Liver (tissue), 3 donors: ENCODE data around the gene IGF2BP1.

ENCODE experiments used
- GABPA ChIP-seq, 2 donors: IDR thresholded peaks in 1 of 2; conservative IDR thresholded peaks in 1 of 2; 2 replicates each; pipeline ENCODE4 v1.6.1; 2016; ENCODE audit warnings: antibody characterized with exemption in 2 of 2, mild to moderate bottlenecking in 1 of 2, moderate library complexity in 1 of 2
- TF ChIP-seq, protein P1 (sequence below): fragments of 150-350 bp; IDR thresholded peaks from 2 replicates; pipeline ENCODE4 v1.5.1; 2017; ENCODE audit warnings: improper control_type of control experiment, low read depth, low read length; ENCODE audit not compliant: missing input control
- donor health status: healthy.
- donor health status: healthy.

DNA sequence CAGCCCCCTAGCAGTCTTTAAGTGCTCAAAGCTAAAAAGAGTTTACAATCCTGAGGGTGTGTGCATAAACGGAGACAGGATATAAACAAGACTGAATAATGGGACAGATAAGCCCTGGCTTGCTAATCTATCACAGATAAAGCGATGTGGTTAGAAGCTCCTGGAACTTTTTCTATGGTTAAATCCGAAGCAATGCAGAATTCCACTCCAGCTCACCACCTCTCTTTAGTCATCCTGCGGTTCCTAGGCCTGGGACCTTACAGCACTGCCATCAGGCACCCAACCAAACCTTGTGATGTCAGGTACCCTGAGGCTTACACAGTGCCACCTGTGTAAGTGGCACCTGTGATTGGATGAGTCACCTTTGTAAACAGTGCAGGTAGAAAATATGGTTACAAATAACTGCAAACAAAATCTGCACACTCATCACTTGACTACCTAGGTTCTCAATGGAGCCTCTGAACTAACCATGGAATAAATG is 103.9 kb downstream of the IGF2BP1 start:
- no peak for TF ChIP-seq GABPA (IDR thresholded peaks at IDR 0.05 in 1 of 2, conservative IDR thresholded peaks at IDR 0.05 in 1 of 2)
- TF ChIP-seq, protein P1, sequence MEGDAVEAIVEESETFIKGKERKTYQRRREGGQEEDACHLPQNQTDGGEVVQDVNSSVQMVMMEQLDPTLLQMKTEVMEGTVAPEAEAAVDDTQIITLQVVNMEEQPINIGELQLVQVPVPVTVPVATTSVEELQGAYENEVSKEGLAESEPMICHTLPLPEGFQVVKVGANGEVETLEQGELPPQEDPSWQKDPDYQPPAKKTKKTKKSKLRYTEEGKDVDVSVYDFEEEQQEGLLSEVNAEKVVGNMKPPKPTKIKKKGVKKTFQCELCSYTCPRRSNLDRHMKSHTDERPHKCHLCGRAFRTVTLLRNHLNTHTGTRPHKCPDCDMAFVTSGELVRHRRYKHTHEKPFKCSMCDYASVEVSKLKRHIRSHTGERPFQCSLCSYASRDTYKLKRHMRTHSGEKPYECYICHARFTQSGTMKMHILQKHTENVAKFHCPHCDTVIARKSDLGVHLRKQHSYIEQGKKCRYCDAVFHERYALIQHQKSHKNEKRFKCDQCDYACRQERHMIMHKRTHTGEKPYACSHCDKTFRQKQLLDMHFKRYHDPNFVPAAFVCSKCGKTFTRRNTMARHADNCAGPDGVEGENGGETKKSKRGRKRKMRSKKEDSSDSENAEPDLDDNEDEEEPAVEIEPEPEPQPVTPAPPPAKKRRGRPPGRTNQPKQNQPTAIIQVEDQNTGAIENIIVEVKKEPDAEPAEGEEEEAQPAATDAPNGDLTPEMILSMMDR, result no peak
